GM12892 (cell line): Measurements from ENCODE around the gene TIMELESS.
"Not testable (repeated sequence)": the region's sequence is repeated elsewhere in the genome, so short reads cannot be mapped to it uniquely, and the experiment has no call there.

Experiments
- POLR2AphosphoS5 ChIP-seq: IDR thresholded peaks from 2 replicates; pipeline ENCODE4 v1.6.1; 2011; ENCODE audit warnings: low read depth, low read length, control low read depth
- TAF1 ChIP-seq: IDR thresholded peaks from 2 replicates; pipeline ENCODE4 v1.6.1; 2011; ENCODE audit warnings: low read depth, mild to moderate bottlenecking, control low read depth, low read length, borderline replicate concordance

- TF ChIP-seq POLR2AphosphoS5, TAF1: not testable (repeated sequence)
Observed at GRCh38 chr12:56494481-56494880, 45.3 kb upstream of the TIMELESS start.
